ENCODE data around the gene FBXW9. TPM values are rescaled to one million over a fixed set of nuclear protein-coding genes. Genes with fewer than 3 reads are reported as not detected.

The FBXW9 gene
- total and polyA plus RNA-seq, 2 of the 8 experiments (the other 6 are each of a cell fraction or from before 2014, with no cell fraction given), result 10.8 to 30.1 TPM

DNA sequence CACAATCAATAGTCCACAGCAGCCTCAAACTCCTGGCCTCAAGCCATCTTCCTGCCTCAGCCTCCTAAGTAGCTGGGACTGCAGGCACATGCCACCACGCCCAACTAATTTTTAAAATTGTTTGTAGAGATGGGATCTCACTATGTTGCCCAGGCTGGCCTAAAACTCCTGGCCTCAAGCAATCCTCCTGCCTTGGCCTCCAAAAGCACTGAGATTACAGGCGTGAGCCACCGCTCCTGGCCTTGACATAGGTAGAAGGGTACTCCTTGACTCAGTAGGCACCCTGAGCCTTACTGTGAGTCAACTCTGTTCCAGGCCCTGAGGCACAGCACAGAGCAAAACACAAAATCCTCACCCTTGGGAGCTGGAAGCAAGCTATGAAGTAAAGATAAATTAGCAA is 19.5 kb upstream of the FBXW9 start (continued):
- TF ChIP-seq, protein P1, sequence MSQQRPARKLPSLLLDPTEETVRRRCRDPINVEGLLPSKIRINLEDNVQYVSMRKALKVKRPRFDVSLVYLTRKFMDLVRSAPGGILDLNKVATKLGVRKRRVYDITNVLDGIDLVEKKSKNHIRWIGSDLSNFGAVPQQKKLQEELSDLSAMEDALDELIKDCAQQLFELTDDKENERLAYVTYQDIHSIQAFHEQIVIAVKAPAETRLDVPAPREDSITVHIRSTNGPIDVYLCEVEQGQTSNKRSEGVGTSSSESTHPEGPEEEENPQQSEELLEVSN (IDR thresholded peaks at IDR 0.05), result no peak
- TF ChIP-seq CBX8 (IDR thresholded peaks at IDR 0.05; ENCODE audit: borderline replicate concordance, low read depth, low read length), result no peak
- TF ChIP-seq ASH2L (IDR thresholded peaks at IDR 0.05; ENCODE audit: low read length), result no peak

All from H1 (cell line).